ENCODE measurements around the gene MSMP. TPM values are rescaled to one million over a fixed set of nuclear protein-coding genes. Genes with fewer than 3 reads are reported as not detected.

MSMP gene
- total RNA-seq, 1 donor from 2014 or later = not detected

DNA sequence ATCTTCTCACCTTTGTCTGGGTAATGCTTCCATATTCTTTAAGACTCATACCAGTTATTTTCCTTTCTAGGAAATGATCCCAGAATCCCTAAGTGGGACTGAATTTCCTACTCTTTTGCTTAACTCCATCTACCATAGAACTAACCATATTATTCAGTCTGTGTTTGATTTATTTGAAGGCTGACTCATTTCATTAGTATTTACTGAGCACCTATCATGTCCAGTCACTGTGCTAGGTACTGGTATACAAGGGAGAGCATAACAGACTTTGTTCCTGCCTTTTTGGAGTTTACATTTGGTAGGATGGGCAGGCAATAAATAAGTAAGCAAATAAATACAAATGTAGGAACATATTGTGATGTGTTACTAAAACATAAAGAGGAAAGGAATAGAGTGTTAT, 41.6 kb upstream of the MSMP start:
- FAIRE-seq = no peak
- no peak overlapping the region for H3K4me3 ChIP-seq (ENCODE audit: low read depth, low read length)
- H3K36me3 ChIP-seq (ENCODE audit: control insufficient read depth, insufficient read depth, low read length) = no peaks in the 10 kb centered on the region
- TF ChIP-seq, protein P1, sequence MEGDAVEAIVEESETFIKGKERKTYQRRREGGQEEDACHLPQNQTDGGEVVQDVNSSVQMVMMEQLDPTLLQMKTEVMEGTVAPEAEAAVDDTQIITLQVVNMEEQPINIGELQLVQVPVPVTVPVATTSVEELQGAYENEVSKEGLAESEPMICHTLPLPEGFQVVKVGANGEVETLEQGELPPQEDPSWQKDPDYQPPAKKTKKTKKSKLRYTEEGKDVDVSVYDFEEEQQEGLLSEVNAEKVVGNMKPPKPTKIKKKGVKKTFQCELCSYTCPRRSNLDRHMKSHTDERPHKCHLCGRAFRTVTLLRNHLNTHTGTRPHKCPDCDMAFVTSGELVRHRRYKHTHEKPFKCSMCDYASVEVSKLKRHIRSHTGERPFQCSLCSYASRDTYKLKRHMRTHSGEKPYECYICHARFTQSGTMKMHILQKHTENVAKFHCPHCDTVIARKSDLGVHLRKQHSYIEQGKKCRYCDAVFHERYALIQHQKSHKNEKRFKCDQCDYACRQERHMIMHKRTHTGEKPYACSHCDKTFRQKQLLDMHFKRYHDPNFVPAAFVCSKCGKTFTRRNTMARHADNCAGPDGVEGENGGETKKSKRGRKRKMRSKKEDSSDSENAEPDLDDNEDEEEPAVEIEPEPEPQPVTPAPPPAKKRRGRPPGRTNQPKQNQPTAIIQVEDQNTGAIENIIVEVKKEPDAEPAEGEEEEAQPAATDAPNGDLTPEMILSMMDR (IDR thresholded peaks at IDR 0.05; ENCODE audit: insufficient read depth, low read length, severe bottlenecking) = no peak
- no peaks in the 10 kb centered on the region for H3K27me3 ChIP-seq (ENCODE audit: control insufficient read depth, insufficient read depth, low read length)
- DNase-seq (ENCODE audit: low read depth) = peak; percentile 74

DNA sequence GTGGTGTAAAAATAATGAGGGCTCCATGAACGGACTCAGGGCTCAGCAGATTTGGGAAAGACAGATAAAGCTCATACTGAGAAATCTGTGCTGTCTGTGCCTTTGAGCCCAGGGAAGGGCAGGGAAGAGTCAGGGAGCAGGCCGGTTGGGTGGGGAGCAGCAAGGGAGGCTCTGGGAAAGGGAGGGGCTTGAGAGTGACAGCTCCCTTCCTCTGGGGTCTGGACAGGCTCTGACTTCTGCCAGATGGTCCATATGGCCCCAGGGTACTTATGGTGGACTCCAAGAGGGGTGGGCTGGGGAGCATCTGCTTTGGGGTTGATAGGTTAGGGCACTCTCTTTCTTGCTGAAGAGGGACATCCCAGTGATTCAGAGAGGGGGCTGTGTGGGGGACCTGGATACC, 39.4 kb upstream of the MSMP start:
- TF ChIP-seq, protein P1 (IDR thresholded peaks at IDR 0.05; ENCODE audit: insufficient read depth, low read length, severe bottlenecking) = no peak
- DNase-seq (ENCODE audit: low read depth) (no peak), FAIRE-seq (no peak)
- H3K27me3 ChIP-seq (ENCODE audit: control insufficient read depth, insufficient read depth, low read length) = no peaks in the 10 kb centered on the region
- no peaks in the 10 kb centered on the region for H3K36me3 ChIP-seq (ENCODE audit: control insufficient read depth, insufficient read depth, low read length)
- H3K4me3 ChIP-seq (ENCODE audit: low read depth, low read length) = no peak overlapping the region

DNA sequence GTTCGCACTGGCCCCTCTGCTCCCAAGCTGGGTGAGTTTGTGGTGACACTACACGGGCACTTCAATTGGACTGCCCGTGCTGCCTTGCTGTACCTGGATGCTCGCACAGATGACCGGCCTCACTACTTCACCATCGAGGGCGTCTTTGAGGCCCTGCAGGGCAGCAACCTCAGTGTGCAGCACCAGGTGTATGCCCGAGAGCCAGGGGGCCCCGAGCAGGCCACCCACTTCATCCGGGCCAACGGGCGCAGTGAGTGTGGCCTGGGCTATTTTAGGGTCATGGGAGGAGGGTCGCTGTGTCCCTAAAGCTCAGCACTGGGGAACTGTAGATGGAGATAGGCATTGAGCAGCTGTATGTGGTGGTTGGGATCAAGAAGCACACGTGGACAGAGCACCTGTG, 38.8 kb upstream of the MSMP start:
- TF ChIP-seq, protein P1 (IDR thresholded peaks at IDR 0.05; ENCODE audit: insufficient read depth, low read length, severe bottlenecking) = no peak
- FAIRE-seq (no peak), DNase-seq (ENCODE audit: low read depth) (no peak)
- Histone ChIP-seq H3K36me3 (ENCODE audit: control insufficient read depth, insufficient read depth, low read length) (no peaks in the 10 kb centered on the region), H3K4me3 (ENCODE audit: low read depth, low read length) (no peak overlapping the region), H3K27me3 (ENCODE audit: control insufficient read depth, insufficient read depth, low read length) (no peaks in the 10 kb centered on the region)

DNA sequence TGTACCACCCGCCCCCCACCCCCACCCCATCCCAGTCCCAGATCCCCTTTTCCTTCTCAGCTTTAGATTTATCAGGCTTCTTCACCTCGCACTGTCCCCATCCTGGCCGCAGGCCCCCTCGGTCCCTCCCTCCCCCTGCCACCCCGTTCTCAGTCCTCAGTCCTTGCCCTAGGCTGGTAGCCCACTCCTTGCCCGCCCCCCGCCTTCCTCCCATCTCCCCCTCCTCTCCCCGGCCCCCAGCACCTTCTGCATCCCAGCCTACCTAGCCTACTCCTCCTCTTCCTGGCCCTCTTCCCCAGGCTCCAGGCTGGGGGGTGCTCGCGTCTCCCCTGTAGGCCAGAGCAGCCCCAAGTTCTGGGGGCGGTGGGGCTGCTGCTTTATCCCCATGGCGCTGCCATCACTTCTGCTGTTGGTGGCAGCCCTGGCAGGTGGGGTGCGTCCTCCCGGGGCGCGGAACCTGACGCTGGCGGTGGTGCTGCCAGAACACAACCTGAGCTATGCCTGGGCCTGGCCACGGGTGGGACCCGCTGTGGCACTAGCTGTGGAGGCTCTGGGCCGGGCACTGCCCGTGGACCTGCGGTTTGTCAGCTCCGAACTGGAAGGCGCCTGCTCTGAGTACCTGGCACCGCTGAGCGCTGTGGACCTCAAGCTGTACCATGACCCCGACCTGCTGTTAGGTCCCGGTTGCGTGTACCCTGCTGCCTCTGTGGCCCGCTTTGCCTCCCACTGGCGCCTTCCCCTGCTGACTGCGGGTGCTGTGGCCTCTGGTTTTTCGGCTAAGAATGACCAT, 38.1 kb upstream of the MSMP start:
- H3K36me3 ChIP-seq (ENCODE audit: control insufficient read depth, insufficient read depth, low read length) = no peaks in the 10 kb centered on the region
- DNase-seq (ENCODE audit: low read depth) (no peak), FAIRE-seq (no peak)
- no peaks in the 10 kb centered on the region for H3K27me3 ChIP-seq (ENCODE audit: control insufficient read depth, insufficient read depth, low read length)
- TF ChIP-seq, protein P1 (IDR thresholded peaks at IDR 0.05; ENCODE audit: insufficient read depth, low read length, severe bottlenecking) = no peak
- H3K4me3 ChIP-seq (ENCODE audit: low read depth, low read length) = peak overlapping the region; percentile 37

DNA sequence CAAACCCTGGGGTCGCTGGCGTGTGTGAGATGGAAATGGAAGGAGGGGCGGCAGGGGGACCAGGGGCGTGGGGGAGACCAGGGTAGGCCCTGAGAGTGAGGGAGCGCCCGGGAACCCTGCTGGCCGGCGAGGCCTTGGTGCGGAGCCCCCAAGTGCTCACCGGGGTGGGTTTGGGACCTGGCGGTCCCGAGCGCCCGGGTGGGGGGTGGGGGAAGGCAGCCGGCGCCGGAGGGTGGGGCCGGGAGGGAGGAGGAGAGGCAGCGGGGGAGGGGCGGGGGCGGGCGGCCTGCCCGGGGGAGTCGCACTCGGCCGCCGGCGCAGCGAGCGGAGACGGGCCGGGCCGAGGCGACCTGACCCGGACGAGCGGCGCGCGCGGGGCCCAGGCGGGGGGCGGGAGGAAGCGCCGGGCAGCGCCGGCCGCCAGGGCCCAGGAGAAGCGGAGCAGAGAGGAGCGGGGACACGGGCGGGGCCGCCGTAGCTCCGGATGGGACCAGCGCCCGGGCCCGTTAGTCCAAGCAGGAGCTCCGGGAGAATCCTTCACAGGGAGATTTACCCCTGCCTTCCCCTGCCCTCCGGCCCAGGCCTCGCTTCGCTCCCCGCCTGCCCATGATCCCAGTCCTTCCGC, 37.3 kb upstream of the MSMP start, which contains the start of gene NPR2:
TSS of gene NPR2 (plus strand) at position 295 of the 625 bp plus-strand sequence. CDS start 818 bp downstream, outside the sequence.
- Histone ChIP-seq H3K36me3 (ENCODE audit: control insufficient read depth, insufficient read depth, low read length) (no peaks in the 10 kb centered on the region), H3K27me3 (ENCODE audit: control insufficient read depth, insufficient read depth, low read length) (no peaks in the 10 kb centered on the region), H3K4me3 (ENCODE audit: low read depth, low read length) (peak within 1 kb of the TSS; percentile 37)
- DNase-seq (ENCODE audit: low read depth) = no peak
- TF ChIP-seq, protein P1 (IDR thresholded peaks at IDR 0.05; ENCODE audit: insufficient read depth, low read length, severe bottlenecking) = no peak
- FAIRE-seq = no peak

All from bronchial epithelial cell (primary cell).